Measurements from ENCODE around the gene COL18A1.
A peak's percentile ranks its signal among the peaks of the same experiment; 100 is the strongest.
"Not testable (repeated sequence)": the region's sequence is repeated elsewhere in the genome, so short reads cannot be mapped to it uniquely, and the experiment has no call there.

COL18A1 gene

GRCh38 chr21:45429221-45430175 is 24.5 kb downstream of the COL18A1 start:
- no peak for DNase-seq

DNA sequence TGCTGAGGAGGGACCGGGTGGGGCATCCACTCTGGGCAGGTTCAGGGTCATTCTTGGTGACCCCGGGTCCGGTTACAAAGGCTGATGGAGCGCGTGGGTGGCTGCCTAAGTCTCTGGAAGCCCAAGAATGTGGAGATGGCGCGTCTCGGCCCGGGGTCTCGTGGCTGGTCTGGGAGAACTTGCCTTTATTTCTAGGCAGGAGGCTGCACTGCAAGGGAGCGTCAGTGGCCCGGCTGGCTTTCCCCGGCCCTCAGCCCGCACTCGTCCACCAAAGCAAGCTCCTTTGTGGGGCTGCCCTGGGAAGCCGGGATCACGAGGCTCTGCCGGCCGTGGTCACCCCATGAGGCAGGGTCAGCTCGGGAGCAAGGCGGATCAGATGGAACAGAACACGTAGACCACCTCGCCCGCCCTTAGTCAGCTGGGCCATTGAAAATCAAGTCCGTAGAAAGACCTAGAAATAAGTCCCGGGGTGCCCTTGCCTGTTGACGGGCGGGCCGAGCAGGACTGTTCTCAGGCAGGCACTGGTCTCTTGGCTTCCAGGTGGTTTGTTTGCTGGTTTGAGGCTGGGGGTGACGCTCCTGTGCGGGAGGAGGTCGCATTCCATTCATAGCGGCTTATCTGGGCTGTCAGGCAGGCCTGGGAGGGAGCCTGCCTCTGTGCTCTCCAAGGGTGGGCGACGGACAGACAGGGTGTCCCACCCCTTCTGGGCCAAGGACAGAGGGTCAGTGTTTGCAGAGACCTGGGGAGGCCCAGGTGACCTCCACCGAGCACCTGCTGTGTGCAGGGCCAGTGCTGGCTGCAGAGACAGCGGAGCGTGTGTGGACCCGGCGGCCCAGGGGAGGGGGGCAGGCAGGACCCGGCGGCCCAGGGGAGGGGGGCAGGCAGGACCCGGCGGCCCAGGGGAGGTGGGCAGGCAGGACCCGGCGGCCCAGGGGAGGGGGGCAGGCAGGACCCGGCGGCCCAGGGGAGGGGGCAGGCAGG is 25.8 kb downstream of the COL18A1 start:
- no peak for DNase-seq

GRCh38 chr21:45431781-45432572 is 27.0 kb downstream of the COL18A1 start:
- no peak for DNase-seq

- DNase-seq = no peak
These were observed 27.8 kb downstream of the COL18A1 start for GRCh38 chr21:45432575-45433255.

DNA sequence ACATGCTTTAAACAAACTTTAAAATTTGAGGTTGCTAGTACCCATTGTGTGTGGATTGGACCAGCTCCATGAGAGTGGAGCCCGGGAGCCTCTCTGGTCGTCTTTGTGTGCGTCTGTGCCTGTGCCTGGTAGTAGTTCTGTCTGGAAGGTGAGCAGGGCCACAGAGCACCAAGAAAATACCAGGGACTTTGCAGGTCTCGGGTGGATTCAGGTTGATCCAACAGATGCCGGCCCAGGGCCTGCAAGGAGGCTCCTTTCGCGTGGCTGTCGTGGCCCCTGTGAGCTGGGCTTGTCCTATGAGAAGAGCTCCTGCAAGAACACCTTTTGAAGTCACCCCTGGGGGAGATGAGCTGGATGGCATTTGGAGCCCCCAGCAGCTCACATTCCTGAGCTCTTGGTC is 28.3 kb downstream of the COL18A1 start:
- DNase-seq = no peak

DNA sequence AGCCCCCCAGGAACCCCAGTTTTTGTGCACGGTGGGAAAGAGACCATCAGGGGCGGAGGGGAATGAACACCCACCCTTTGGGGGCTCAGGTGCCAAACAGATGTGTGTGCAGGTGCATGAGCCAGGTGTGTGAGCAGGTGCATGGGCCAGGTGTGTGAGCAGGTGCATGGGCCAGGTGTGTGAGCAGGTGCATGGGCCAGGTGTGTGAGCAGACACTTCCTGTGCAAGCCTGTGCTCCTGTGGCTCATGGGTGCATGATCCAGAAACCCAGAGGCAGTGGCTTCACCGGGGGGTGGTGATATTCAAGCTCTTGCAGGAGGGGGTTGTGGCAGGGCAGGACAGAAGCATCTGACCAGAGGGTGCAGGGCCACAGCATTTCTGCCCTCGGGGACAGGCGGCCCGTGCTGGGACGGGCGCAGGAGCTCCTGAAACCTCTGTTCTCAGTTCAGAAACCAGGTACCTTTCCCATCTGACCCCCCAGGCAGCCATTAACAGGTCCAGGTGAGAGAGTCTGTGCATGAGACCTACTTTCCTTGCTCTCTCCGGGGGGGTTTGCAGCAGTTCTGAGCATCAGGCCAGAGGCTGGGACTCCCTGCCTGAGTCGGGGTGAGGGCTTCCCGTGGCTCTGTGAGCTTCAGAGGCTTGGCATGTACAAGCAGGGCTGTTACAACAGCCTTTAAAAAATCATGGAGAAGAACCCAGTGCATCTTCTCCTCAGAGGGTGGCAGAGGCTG is 29.1 kb downstream of the COL18A1 start:
- no peak for DNase-seq

- DNase-seq = no peak
These were observed 29.8 kb downstream of the COL18A1 start for GRCh38 chr21:45434645-45435217.

DNA sequence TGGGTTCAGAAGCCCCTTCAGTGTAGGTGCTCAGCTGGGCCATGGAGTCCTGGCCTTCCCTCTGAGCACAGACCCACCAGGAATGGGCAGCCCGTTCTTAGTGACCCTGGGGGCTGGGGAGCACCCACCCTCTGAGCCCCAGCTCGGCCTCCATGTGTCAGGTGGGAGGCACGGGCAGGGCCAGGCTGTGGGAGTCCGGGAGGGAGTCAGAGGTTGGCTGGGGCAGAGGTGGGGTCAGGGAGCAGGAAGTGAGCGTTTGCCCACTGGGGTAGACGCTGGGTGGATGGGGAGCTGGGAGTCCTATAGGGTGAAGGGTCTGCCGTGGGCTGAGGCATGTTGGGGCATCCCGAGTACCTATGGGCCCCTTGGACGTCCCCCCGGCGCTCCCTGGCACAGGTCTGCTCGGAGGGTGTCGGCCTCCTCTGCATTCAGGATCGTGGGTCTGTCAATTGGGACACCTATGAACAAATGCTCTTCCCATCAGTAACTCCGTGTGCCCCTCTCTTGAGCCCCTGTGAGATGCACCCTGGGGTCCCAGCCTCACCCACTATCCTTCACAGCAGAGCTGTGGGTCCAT is 30.5 kb downstream of the COL18A1 start:
- DNase-seq = no peak

- no peak for DNase-seq
These were observed 31.5 kb downstream of the COL18A1 start for GRCh38 chr21:45436351-45437065.

DNA sequence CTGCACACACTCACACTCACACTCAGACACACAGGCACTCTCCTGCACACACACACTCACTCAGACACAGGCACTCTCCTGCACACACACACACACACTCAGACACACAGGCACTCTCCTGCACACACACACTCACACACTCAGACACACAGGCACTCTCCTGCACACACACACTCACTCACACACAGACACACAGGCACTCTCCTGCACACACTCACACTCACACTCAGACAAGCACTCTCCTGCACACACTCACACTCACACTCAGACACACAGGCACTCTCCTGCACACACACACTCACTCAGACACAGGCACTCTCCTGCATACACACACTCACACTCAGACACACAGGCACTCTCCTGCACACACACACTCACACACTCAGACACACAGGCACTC is 32.9 kb downstream of the COL18A1 start:
- not testable (repeated sequence) for DNase-seq

GRCh38 chr21:45438391-45439145 is 33.6 kb downstream of the COL18A1 start:
- no peak for DNase-seq

DNA sequence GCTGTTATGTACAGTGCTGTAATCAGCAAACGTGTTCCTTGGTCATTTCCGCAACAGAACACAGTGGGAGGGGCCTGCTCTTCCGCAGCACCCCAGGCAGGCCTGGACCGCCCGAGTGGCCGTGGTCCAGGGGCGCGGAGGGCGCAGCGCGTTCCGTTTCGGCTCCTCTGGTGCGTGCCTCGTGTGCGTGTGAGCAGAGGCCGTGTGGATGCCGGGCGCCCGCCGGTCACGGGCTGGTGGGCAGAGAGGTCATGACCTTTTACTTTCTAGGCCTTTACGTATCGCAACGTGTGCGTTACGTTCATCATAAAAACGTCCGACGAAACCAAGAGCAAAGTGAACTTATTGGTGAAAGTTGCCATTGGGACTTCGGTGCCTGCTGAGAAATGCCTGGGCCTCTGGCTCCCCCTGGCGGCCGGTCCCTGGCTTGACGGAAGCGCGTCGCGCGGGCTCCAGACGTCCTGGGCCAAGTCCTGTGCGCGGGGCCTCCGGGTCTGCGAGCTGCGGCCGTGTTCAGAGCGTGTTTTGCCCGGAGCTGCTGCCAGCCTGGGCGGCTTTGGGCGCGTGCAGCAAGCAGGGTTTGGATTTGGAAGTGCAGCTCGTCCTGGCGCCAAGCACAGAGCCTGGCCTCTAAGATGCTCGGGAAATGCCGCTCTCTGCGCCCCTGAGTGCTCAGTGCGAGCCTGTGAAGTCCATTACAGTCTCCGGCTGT is 34.4 kb downstream of the COL18A1 start:
- DNase-seq = peak; percentile 78

- no peak for DNase-seq
These were observed 35.0 kb downstream of the COL18A1 start for GRCh38 chr21:45439901-45440461.

GRCh38 chr21:45440736-45441350 is 35.9 kb downstream of the COL18A1 start:
- DNase-seq = no peak

DNA sequence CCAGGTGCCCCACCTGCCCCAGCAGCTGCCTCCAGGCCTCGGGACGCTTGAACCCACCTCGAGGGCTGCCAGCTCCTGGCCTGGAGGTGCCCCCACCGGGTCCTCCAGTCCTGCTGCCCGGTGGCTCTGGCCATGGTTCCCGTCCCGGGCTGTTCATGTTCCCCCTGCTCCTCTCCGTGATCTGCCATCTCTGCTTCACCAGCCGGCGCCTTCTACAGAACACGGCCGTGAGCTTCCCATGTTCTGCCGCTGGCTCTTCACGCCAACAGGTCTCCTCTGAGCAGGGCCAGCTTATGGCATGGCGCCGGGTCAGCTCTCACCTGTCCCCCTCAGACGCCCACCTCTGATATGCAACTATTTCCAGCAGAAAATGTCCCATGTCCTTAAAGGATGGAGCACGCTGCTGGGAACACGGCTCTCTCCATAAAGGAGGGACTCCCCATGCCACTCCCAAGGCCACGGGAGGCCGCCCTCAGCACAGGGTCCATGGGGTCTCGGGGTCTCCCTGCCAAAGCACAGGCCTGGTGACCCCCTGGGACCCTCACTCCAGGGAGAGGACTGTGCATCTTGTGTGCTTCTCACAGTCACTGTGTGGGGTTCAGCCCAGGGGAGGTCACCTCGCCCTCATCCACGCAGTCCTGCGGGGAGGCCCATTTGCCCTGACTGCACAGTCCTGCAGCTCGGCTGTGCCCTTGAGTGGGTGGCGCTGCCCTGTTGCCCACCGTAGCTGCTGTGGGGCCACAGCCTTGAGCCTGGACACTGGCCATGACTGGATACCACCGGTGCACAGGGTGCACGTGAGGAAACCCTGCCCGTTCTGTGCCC is 36.7 kb downstream of the COL18A1 start:
- no peak for DNase-seq

DNA sequence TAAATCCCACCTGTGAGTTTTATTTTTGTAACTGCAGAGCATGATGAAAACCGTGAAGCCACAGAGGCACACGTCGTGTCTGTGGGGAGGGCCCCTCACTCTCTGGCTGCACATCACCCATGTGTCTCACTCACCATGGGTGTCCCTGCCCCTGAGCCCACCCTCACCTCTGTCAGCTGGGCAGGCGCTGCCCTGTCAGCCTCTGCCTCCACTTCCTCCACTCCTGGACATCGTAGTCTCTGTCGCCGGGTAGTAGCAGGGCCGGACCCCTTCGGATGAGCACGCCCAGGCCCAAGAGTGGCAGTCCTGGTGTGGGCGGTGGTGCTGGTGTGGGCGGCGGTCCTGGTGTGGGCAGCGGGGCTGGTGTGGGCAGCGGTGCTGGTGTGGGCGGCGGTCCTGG is 37.3 kb downstream of the COL18A1 start:
- no peak for DNase-seq

Measured in CD4-positive, alpha-beta T cell treated with Interleukin-15 for 1 hour (primary cell).